ENCODE data around the gene RIGI. TPM values are rescaled to one million over a fixed set of nuclear protein-coding genes. Genes with fewer than 3 reads are reported as not detected.

The RIGI gene
- total RNA-seq = 8.5 TPM

GRCh38 chr9:32526041-32526706, at the start of gene RIGI:
TSS of gene RIGI (minus strand) at chr9:32526196. CDS start at chr9:32526166, 30 bp downstream.

GRCh38 chr9:32572900-32573523, 47.0 kb upstream of the RIGI start, which contains the start of gene NDUFB6:
TSS of gene NDUFB6 (minus strand) at chr9:32573159. CDS start at chr9:32573060, 99 bp downstream.

GRCh38 chr9:32552172-32552872, 26.3 kb upstream of the RIGI start, which contains the start of the genes SMIM27 and TOPORS:
TSS of gene SMIM27 (plus strand) at chr9:32552327. CDS start at chr9:32552435, 108 bp downstream.
TSS of gene TOPORS (minus strand) at chr9:32552586. CDS start at chr9:32552436, 150 bp downstream.

Other genes starting within 250 kb of the RIGI start
- gene ACO1, start 141.6 kb downstream of the RIGI start, total RNA-seq = 16.9 TPM
- gene SMIM27, start 26.1 kb upstream of the RIGI start, total RNA-seq = 4.7 TPM
- 36.3 TPM for gene TOPORS, start 26.4 kb upstream of the RIGI start, total RNA-seq
- 21.3 TPM for gene NDUFB6, start 47.0 kb upstream of the RIGI start, total RNA-seq
- gene TAF1L, start 109.5 kb upstream of the RIGI start, total RNA-seq = 0.31 TPM

Measured in parietal lobe (tissue), 1 donor.